Stimulated activated CD4-positive, alpha-beta T cell treated with anti-CD3 and anti-CD28 coated beads, Interleukin-4, amount 100 ng/mL, for 24 hours (primary cell): ENCODE data around the gene GMDS.

Experiments
- DNase-seq: peaks from one replicate; pipeline ENCODE4 v3.0.0-alpha.2; 2020

The GMDS gene

GRCh38 chr6:1722801-1723200 is 522.6 kb downstream of the GMDS start:
- DNase-seq: no peak

- no peak for DNase-seq
These were observed 524.6 kb downstream of the GMDS start for GRCh38 chr6:1720620-1721322.

- no peak for DNase-seq
These were observed 525.5 kb downstream of the GMDS start for GRCh38 chr6:1719922-1720321.

- no peak for DNase-seq
These were observed 528.5 kb downstream of the GMDS start for GRCh38 chr6:1716868-1717267.

- no peak for DNase-seq
These were observed 529.0 kb downstream of the GMDS start for GRCh38 chr6:1716396-1716795.

GRCh38 chr6:1715336-1715735 is 530.1 kb downstream of the GMDS start:
- DNase-seq: no peak

GRCh38 chr6:1714654-1715053 is 530.8 kb downstream of the GMDS start:
- DNase-seq: no peak

- DNase-seq: no peak
These were observed 532.3 kb downstream of the GMDS start for GRCh38 chr6:1713016-1713600.

- no peak for DNase-seq
These were observed 533.0 kb downstream of the GMDS start for GRCh38 chr6:1712451-1712850.

GRCh38 chr6:1711136-1711535 is 534.3 kb downstream of the GMDS start:
- no peak for DNase-seq

- DNase-seq: no peak
These were observed 536.2 kb downstream of the GMDS start for GRCh38 chr6:1709234-1709641.

GRCh38 chr6:1708820-1709219 is 536.6 kb downstream of the GMDS start:
- DNase-seq: no peak

- DNase-seq: no peak
These were observed 537.3 kb downstream of the GMDS start for GRCh38 chr6:1708122-1708521.

GRCh38 chr6:1705630-1706029 is 539.8 kb downstream of the GMDS start:
- DNase-seq: no peak

- no peak for DNase-seq
These were observed 540.2 kb downstream of the GMDS start for GRCh38 chr6:1705183-1705582.

- DNase-seq: no peak
These were observed 540.7 kb downstream of the GMDS start for GRCh38 chr6:1704711-1705110.

GRCh38 chr6:1703923-1704322 is 541.5 kb downstream of the GMDS start:
- DNase-seq: no peak

GRCh38 chr6:1703091-1703855 is 542.1 kb downstream of the GMDS start:
- no peak for DNase-seq

- no peak for DNase-seq
These were observed 542.8 kb downstream of the GMDS start for GRCh38 chr6:1702580-1703051.

- DNase-seq: no peak
These were observed 543.6 kb downstream of the GMDS start for GRCh38 chr6:1701668-1702353.

- DNase-seq: no peak
These were observed 545.0 kb downstream of the GMDS start for GRCh38 chr6:1700278-1700967.

- no peak for DNase-seq
These were observed 546.9 kb downstream of the GMDS start for GRCh38 chr6:1698527-1698926.
